Right lung (tissue), 5 donors: Measurements from ENCODE around the gene DNAH5. TPM values are rescaled to one million over a fixed set of nuclear protein-coding genes. Genes with fewer than 3 reads are reported as not detected.

Experiments used
- polyA plus RNA-seq, 5 donors: library from polyadenylated mRNA; unstranded; fragments of 120-200 nt; gene quantifications; one replicate each; pipeline versions ENCODE4 v1.2.1 to v1.2.3, GENCODE V29; 2013; ENCODE audit warnings: inconsistent platforms in 1 of 5, low replicate concordance in 1 of 5; ENCODE audit not compliant: insufficient read length in 5 of 5, insufficient read depth in 1 of 5

DNAH5 gene
- polyA plus RNA-seq, 5 donors = 0.90 to 3.8 (median 2.0) TPM

Other genes with a start within 250 kb of the DNAH5 start
- gene TRIO, start 198.7 kb upstream of the DNAH5 start, polyA plus RNA-seq = 10 to 100 TPM; 67.0 to 85.2 (median 80.6) TPM